Liver (tissue), 9 donors: Measurements from ENCODE around the gene HES5. TPM values are rescaled to one million over a fixed set of nuclear protein-coding genes. Genes with fewer than 3 reads are reported as not detected.

Experiments used
- DNase-seq: peaks from one replicate; pipeline ENCODE4 v3.0.0-alpha.2; 2017; ENCODE audit warnings: low spot score
- H3K27ac ChIP-seq, 2 donors: one replicate each; pipeline ENCODE4 v1.7.0; 2013; ENCODE audit warnings: inconsistent platforms in 2 of 2, low read length in 2 of 2, control low read depth in 1 of 2, low read depth in 1 of 2, mild to moderate bottlenecking in 1 of 2
- H3K27me3 ChIP-seq, 4 donors: one replicate each; pipeline versions ENCODE4 v1.6.1 to v1.7.0; 2013; ENCODE audit warnings: low read length in 3 of 4, inconsistent platforms in 1 of 4, mild to moderate bottlenecking in 1 of 4, moderate library complexity in 1 of 4; ENCODE audit not compliant: control insufficient read depth in 4 of 4, insufficient read depth in 4 of 4
- H3K36me3 ChIP-seq, 4 donors: one replicate each; pipeline versions ENCODE4 v1.6.1 to v1.7.0; 2013; ENCODE audit warnings: low read length in 3 of 4, mild to moderate bottlenecking in 3 of 4, low read depth in 1 of 4, moderate library complexity in 1 of 4; ENCODE audit not compliant: control insufficient read depth in 4 of 4, insufficient read depth in 3 of 4
- H3K4me1 ChIP-seq, 4 donors: one replicate each; pipeline versions ENCODE4 v1.6.1 to v1.7.0; 2013; ENCODE audit warnings: low read length in 3 of 4, mild to moderate bottlenecking in 3 of 4, moderate library complexity in 1 of 4; ENCODE audit not compliant: control insufficient read depth in 4 of 4, insufficient read depth in 4 of 4
- H3K4me3 ChIP-seq, 3 donors: one replicate each; pipeline versions ENCODE4 v1.6.1 to v1.7.0; 2013; ENCODE audit warnings: low read length in 3 of 3, control low read depth in 1 of 3, low read depth in 1 of 3, mild to moderate bottlenecking in 1 of 3
- H3K9ac ChIP-seq, 2 donors: one replicate each; pipeline ENCODE4 v1.7.0; 2013; ENCODE audit warnings: low read length in 2 of 2, mild to moderate bottlenecking in 2 of 2, moderate library complexity in 2 of 2, control low read depth in 1 of 2, low read depth in 1 of 2
- H3K9me3 ChIP-seq, 4 donors: one replicate each; pipeline versions ENCODE4 v1.6.1 to v1.7.0; 2013; ENCODE audit warnings: low read length in 3 of 4; ENCODE audit not compliant: control insufficient read depth in 4 of 4
- EGR1 ChIP-seq, 2 donors: IDR thresholded peaks; 2 replicates each; pipeline ENCODE4 v1.6.1; 2016 to 2018; ENCODE audit warnings: antibody characterized with exemption in 2 of 2, low read depth in 2 of 2
- FOXA1 ChIP-seq: IDR thresholded peaks from 2 replicates; pipeline ENCODE4 v1.6.1; 2016; ENCODE audit warnings: antibody characterized with exemption
- GABPA ChIP-seq, 2 donors: IDR thresholded peaks in 1 of 2; conservative IDR thresholded peaks in 1 of 2; 2 replicates each; pipeline ENCODE4 v1.6.1; 2016; ENCODE audit warnings: antibody characterized with exemption in 2 of 2, mild to moderate bottlenecking in 1 of 2, moderate library complexity in 1 of 2
- HNF4A ChIP-seq, 2 donors: conservative IDR thresholded peaks; 2 replicates each; pipeline ENCODE4 v1.6.1; 2016; ENCODE audit warnings: antibody characterized with exemption in 2 of 2, mild to moderate bottlenecking in 2 of 2
- JUND ChIP-seq, 2 donors: IDR thresholded peaks; 2 replicates each; pipeline ENCODE4 v1.6.1; 2016; ENCODE audit warnings: antibody characterized with exemption in 2 of 2
- MAX ChIP-seq: IDR thresholded peaks from 2 replicates; pipeline ENCODE4 v1.6.1; 2016; ENCODE audit warnings: antibody characterized with exemption
- NR2F2 ChIP-seq: IDR thresholded peaks from 2 replicates; pipeline ENCODE4 v1.6.1; 2016; ENCODE audit warnings: antibody characterized with exemption
- RAD21 ChIP-seq, 2 donors: IDR thresholded peaks; 2 replicates each; pipeline ENCODE4 v1.6.1; 2016; ENCODE audit warnings: antibody characterized with exemption in 2 of 2, mild to moderate bottlenecking in 2 of 2
- REST ChIP-seq: IDR thresholded peaks from 2 replicates; pipeline ENCODE4 v1.6.1; 2016; ENCODE audit warnings: antibody characterized with exemption, mild to moderate bottlenecking
- RXRA ChIP-seq, 2 donors: IDR thresholded peaks; 2 replicates each; pipeline ENCODE4 v1.6.1; 2017 to 2018; ENCODE audit warnings: antibody characterized with exemption in 2 of 2, mild to moderate bottlenecking in 1 of 2
- SP1 ChIP-seq: IDR thresholded peaks from 2 replicates; pipeline ENCODE4 v1.6.1; 2018; ENCODE audit warnings: antibody characterized with exemption, mild to moderate bottlenecking
- TAF1 ChIP-seq: conservative IDR thresholded peaks from 2 replicates; pipeline ENCODE4 v1.6.1; 2016; ENCODE audit warnings: antibody characterized with exemption, mild to moderate bottlenecking
- YY1 ChIP-seq: IDR thresholded peaks from 2 replicates; pipeline ENCODE4 v1.6.1; 2016; ENCODE audit warnings: antibody characterized with exemption, mild to moderate bottlenecking
- ZBTB33 ChIP-seq: IDR thresholded peaks from 2 replicates; pipeline ENCODE4 v1.6.1; 2016; ENCODE audit warnings: antibody characterized with exemption
- WGBS: extraction: QIAGEN DNeasy Blood & Tissue Kit; methylation state at CpG from one replicate; pipeline ENCODE4 v1.1.7; 2013; 5-methylcytosine and 5-hydroxymethylcytosine counted together
- polyA plus RNA-seq, 2 donors: library from polyadenylated mRNA; stranded (reverse) in 1 of 2; unstranded in 1 of 2; fragments of 200-250 nt in 1 of 2; fragments of >200 nt in 1 of 2; fragmentation: Nextera tagmentation in 1 of 2; extraction: Ambion mirVana in 1 of 2; gene quantifications; one replicate each; pipeline versions ENCODE4 v1.2.1 to v1.2.3, GENCODE V29; 2013 to 2015
- total RNA-seq, 2 donors: library from RNA; depleted of rRNA; stranded (reverse); fragments of >200 nt; gene quantifications; one replicate each; pipeline ENCODE4 v1.2.3, GENCODE V29; 2014
- TF ChIP-seq, protein P1 (sequence below): fragments of 150-350 bp; IDR thresholded peaks from 2 replicates; pipeline ENCODE4 v1.5.1; 2017; ENCODE audit warnings: improper control_type of control experiment, low read depth, low read length; ENCODE audit not compliant: missing input control
- TF ChIP-seq, protein P2 (sequence below): IDR thresholded peaks from 2 replicates; pipeline ENCODE4 v1.6.1; 2016; ENCODE audit warnings: antibody characterized with exemption
- donor health status: healthy.
- donor health status: healthy.
- donor health status: healthy.
- donor health status: healthy.
- donor health status: healthy.

Gene HES5
- total and polyA plus RNA-seq, 4 donors: 0.08 to 0.93 TPM; not detected in 2

DNA sequence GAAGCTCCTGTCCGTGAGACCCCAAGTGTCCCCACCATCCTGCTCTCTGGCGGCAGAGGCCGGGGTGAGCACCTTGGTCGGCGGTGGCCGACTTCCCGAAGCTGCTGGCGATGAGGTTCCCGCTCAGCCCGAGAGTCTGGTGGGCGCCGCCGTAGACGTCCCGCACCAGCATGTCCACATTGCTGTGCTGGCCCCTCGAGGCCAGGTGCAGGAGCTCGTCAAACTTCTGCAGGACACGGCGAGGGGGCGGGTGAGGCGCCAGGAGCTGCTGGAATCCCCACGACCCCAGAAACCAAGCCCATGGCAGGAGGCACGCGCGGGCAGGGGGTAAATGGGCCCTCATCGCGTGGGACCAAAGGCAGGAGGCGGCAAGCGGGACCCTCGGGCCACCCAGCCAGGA is 10.3 kb downstream of the HES5 start:
- 96% methylated on average over 30 of the region's 30 CpGs for WGBS
- no peak overlapping the region for H3K4me3 ChIP-seq
- no peak overlapping the region for H3K27ac ChIP-seq
- H3K9me3 ChIP-seq: no peaks in the 10 kb centered on the region
- no peaks in the 10 kb centered on the region for H3K27me3 ChIP-seq
- peaks cover 20 to 62% (median 35%) of the 10 kb centered on the region in 4 donors for H3K36me3 ChIP-seq
- TF ChIP-seq SP1 (no peak), NR2F2 (no peak), JUND (IDR thresholded peaks at IDR 0.05) (no peak), MAX (no peak), HNF4A (conservative IDR thresholded peaks at IDR 0.05) (no peak), FOXA1 (no peak), YY1 (no peak), EGR1 (IDR thresholded peaks at IDR 0.05; ENCODE audit: low read depth in 2 of 2) (no peak), GABPA (IDR thresholded peaks at IDR 0.05 in 1 of 2, conservative IDR thresholded peaks at IDR 0.05 in 1 of 2) (no peak), REST (no peak), RAD21 (IDR thresholded peaks at IDR 0.05) (no peak), RXRA (IDR thresholded peaks at IDR 0.05) (no peak), ZBTB33 (no peak), TAF1 (no peak)
- TF ChIP-seq, protein P1, sequence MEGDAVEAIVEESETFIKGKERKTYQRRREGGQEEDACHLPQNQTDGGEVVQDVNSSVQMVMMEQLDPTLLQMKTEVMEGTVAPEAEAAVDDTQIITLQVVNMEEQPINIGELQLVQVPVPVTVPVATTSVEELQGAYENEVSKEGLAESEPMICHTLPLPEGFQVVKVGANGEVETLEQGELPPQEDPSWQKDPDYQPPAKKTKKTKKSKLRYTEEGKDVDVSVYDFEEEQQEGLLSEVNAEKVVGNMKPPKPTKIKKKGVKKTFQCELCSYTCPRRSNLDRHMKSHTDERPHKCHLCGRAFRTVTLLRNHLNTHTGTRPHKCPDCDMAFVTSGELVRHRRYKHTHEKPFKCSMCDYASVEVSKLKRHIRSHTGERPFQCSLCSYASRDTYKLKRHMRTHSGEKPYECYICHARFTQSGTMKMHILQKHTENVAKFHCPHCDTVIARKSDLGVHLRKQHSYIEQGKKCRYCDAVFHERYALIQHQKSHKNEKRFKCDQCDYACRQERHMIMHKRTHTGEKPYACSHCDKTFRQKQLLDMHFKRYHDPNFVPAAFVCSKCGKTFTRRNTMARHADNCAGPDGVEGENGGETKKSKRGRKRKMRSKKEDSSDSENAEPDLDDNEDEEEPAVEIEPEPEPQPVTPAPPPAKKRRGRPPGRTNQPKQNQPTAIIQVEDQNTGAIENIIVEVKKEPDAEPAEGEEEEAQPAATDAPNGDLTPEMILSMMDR: no peak
- TF ChIP-seq, protein P2, sequence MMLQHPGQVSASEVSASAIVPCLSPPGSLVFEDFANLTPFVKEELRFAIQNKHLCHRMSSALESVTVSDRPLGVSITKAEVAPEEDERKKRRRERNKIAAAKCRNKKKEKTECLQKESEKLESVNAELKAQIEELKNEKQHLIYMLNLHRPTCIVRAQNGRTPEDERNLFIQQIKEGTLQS: no peak
- H3K9ac ChIP-seq: no peak overlapping the region
- peaks cover 13 to 30% (median 28%) of the 10 kb centered on the region in 4 donors for H3K4me1 ChIP-seq
- no peak for DNase-seq
